Neural cell (in vitro differentiated cells): Measurements from ENCODE around the gene YKT6.

Experiments used
- EZH2 ChIP-seq: fragments of 200-600, 300-800 bp; shearing (Covaris generic), sonication (generic); IDR thresholded peaks from 2 replicates; pipeline ENCODE4 v1.6.1; 2014; ENCODE audit warnings: antibody characterized with exemption, low read length, borderline replicate concordance, mild to moderate bottlenecking; ENCODE audit not compliant: insufficient read depth, poor library complexity, severe bottlenecking
- MXI1 ChIP-seq: fragments of 450-650 bp; conservative IDR thresholded peaks from 2 replicates; pipeline ENCODE4 v1.6.1; 2014; ENCODE audit warnings: antibody characterized with exemption, mild to moderate bottlenecking; ENCODE audit not compliant: poor library complexity, severe bottlenecking
- POLR2AphosphoS5 ChIP-seq: IDR thresholded peaks from 2 replicates; pipeline ENCODE4 v1.6.1; 2012
- SMC3 ChIP-seq: fragments of 450-650 bp; conservative IDR thresholded peaks from 2 replicates; pipeline ENCODE4 v1.6.1; 2014; ENCODE audit warnings: antibody characterized with exemption, mild to moderate bottlenecking, moderate library complexity; ENCODE audit not compliant: poor library complexity
- TF ChIP-seq, protein P1 (sequence below): fragments of 450-650 bp; IDR thresholded peaks from 2 replicates; pipeline ENCODE4 v1.5.1; 2014; ENCODE audit warnings: antibody characterized with exemption, mild to moderate bottlenecking, moderate library complexity; ENCODE audit not compliant: poor library complexity, severe bottlenecking

DNA sequence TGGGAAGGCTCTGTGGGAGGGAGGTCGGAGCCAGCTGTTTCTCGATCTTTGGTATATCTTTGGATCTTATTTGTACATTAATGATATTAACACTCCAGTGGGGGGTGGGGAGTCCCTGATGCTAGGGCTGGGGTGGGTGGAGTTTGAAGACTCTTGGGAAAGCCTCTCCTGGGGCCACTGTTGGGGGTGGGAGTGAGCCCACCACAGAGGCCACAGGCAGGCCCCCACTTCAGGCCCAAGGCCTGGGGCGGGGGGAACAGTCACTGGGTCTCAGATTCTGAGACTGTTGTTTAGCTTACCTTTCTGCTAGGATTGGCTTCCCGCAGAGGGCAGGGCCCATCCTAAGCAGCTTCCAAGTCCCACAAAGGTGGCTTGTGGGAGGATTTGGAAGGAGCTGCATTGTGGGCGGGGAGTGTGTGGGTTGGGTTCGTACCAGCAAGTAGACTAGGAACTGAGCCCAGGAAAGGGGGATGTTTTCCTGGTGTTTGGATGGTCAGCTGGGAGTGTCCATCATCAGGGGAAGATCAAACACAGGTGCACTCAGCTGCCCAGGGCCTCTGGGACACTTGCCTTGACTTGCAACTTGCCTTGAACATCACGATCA lies 11.9 kb downstream of the YKT6 start:
- TF ChIP-seq, protein P1, sequence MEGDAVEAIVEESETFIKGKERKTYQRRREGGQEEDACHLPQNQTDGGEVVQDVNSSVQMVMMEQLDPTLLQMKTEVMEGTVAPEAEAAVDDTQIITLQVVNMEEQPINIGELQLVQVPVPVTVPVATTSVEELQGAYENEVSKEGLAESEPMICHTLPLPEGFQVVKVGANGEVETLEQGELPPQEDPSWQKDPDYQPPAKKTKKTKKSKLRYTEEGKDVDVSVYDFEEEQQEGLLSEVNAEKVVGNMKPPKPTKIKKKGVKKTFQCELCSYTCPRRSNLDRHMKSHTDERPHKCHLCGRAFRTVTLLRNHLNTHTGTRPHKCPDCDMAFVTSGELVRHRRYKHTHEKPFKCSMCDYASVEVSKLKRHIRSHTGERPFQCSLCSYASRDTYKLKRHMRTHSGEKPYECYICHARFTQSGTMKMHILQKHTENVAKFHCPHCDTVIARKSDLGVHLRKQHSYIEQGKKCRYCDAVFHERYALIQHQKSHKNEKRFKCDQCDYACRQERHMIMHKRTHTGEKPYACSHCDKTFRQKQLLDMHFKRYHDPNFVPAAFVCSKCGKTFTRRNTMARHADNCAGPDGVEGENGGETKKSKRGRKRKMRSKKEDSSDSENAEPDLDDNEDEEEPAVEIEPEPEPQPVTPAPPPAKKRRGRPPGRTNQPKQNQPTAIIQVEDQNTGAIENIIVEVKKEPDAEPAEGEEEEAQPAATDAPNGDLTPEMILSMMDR = no peak
- TF ChIP-seq SMC3 (no peak), MXI1 (no peak), EZH2 (no peak), POLR2AphosphoS5 (no peak)
